Activated T-cell treated with anti-CD3 and anti-CD28 coated beads for 1 hour (primary cell): ENCODE results near the gene SPACA4.
A peak's percentile ranks its signal among the peaks of the same experiment; 100 is the strongest.
"Not testable (repeated sequence)": the region's sequence is repeated elsewhere in the genome, so short reads cannot be mapped to it uniquely, and the experiment has no call there.

Experiments used
- DNase-seq: peaks from one replicate; pipeline ENCODE4 v3.0.0-alpha.2; 2020; ENCODE audit warnings: low read depth

SPACA4 gene

GRCh38 chr19:48618916-48619691, 12.6 kb downstream of the SPACA4 start, which contains the start of the genes RPL18 and SPHK2:
Gene RPL18, minus strand, starts transcription at chr19:48619178. Its CDS starts 35 bp downstream, at chr19:48619143.
Gene SPHK2, plus strand, starts transcription at chr19:48619506. Its CDS starts 1,009 bp downstream, at chr19:48620515.
- peak; percentile 90 for DNase-seq

- DNase-seq, result no peak
Measured at GRCh38 chr19:48619692-48620585, 13.4 kb downstream of the SPACA4 start.

- DNase-seq, result no peak
Measured at GRCh38 chr19:48623556-48624066, 17.1 kb downstream of the SPACA4 start.

- peak; percentile 94 for DNase-seq
Measured at GRCh38 chr19:48624067-48624594, 17.6 kb downstream of the SPACA4 start.

- no peak for DNase-seq
Measured at GRCh38 chr19:48624791-48625723, 18.5 kb downstream of the SPACA4 start.

GRCh38 chr19:48625891-48626327, 19.4 kb downstream of the SPACA4 start:
- no peak for DNase-seq

- no peak for DNase-seq
Measured at GRCh38 chr19:48627201-48627864, 20.8 kb downstream of the SPACA4 start.

- DNase-seq, result no peak
Measured at GRCh38 chr19:48627865-48628314, 21.3 kb downstream of the SPACA4 start.

GRCh38 chr19:48628486-48629296, 22.1 kb downstream of the SPACA4 start:
- DNase-seq, result no peak

- no peak for DNase-seq
Measured at GRCh38 chr19:48629297-48629598, 22.7 kb downstream of the SPACA4 start.

GRCh38 chr19:48629599-48630295, 23.2 kb downstream of the SPACA4 start:
- DNase-seq, result no peak

- no peak for DNase-seq
Measured at GRCh38 chr19:48630296-48631063, 23.9 kb downstream of the SPACA4 start.

- DNase-seq, result no peak
Measured at GRCh38 chr19:48631225-48631624, 24.7 kb downstream of the SPACA4 start.

GRCh38 chr19:48632286-48632685, 25.7 kb downstream of the SPACA4 start:
- DNase-seq, result not testable (repeated sequence)

- no peak for DNase-seq
Measured at GRCh38 chr19:48632692-48633147, 26.2 kb downstream of the SPACA4 start.

GRCh38 chr19:48633148-48634035, 26.9 kb downstream of the SPACA4 start:
- DNase-seq, result no peak

- DNase-seq, result no peak
Measured at GRCh38 chr19:48634036-48634342, 27.4 kb downstream of the SPACA4 start.
